ENCODE measurements around the gene POLD4. TPM values are rescaled to one million over a fixed set of nuclear protein-coding genes. Genes with fewer than 3 reads are reported as not detected.

POLD4 gene
- total RNA-seq, 4 donors from 2014 or later: 65.7 to 87.3 (median 74.4) TPM

DNA sequence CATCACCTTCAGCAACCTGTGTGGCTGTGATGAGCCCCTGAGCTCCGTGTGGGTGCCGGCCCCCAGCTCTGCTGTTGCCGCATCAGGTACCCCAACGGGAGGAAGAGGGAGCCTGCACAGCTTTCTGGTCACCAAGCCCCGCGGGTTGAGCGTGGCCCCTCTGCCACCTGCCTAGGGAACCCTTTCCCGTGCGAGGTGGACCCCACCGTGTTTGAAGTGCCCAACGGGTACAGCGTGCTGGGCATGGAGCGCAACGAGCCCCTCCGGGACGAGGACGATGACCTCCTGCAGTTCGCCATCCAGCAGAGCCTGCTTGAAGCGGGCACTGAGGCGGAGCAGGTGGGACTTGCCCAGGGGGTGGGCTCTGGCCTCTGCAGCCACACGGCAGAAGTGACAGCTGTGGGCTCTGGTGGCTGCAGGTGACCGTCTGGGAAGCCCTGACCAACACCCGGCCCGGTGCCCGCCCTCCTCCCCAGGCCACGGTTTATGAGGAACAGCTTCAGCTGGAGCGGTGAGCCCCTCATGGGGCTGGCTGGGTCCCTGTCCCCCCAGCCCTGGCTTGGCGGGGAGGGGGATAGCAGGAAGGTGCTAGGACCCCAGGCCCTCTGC lies 51.9 kb downstream of the POLD4 start:
- no peak for TF ChIP-seq POLR2AphosphoS5 (IDR thresholded peaks at IDR 0.05)
- TF ChIP-seq, protein P1, sequence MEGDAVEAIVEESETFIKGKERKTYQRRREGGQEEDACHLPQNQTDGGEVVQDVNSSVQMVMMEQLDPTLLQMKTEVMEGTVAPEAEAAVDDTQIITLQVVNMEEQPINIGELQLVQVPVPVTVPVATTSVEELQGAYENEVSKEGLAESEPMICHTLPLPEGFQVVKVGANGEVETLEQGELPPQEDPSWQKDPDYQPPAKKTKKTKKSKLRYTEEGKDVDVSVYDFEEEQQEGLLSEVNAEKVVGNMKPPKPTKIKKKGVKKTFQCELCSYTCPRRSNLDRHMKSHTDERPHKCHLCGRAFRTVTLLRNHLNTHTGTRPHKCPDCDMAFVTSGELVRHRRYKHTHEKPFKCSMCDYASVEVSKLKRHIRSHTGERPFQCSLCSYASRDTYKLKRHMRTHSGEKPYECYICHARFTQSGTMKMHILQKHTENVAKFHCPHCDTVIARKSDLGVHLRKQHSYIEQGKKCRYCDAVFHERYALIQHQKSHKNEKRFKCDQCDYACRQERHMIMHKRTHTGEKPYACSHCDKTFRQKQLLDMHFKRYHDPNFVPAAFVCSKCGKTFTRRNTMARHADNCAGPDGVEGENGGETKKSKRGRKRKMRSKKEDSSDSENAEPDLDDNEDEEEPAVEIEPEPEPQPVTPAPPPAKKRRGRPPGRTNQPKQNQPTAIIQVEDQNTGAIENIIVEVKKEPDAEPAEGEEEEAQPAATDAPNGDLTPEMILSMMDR (IDR thresholded peaks at IDR 0.05): no peak
- TF ChIP-seq POLR2A (IDR thresholded peaks at IDR 0.05): no peak
- TF ChIP-seq EP300 (IDR thresholded peaks at IDR 0.05): no peak
- Histone ChIP-seq H3K27ac (peak overlapping the region in 2 of 4 donors; percentile 76 to 82), H3K9me3 (no peaks in the 10 kb centered on the region), H3K4me3 (no peak overlapping the region), H3K27me3 (no peaks in the 10 kb centered on the region), H3K36me3 (peaks cover 0 to 58% of the 10 kb centered on the region in 2 donors), H3K4me1 (peaks cover 0 to 37% (median 18%) of the 10 kb centered on the region in 3 donors)
- WGBS, 2 donors (ENCODE audit: low coverage in 1 of 2): 60 to 80% methylated on average over 2 to 3 of the region's 28 CpGs
- ATAC-seq: no peak

Small RNA genes lying within 50 kb of the gene (small RNA-seq; reads per million reads assigned to genes)
- 0 reads per million in 4 donors for gene RN7SKP239
- gene RNU6-1238P: 0 reads per million in 4 donors

Other genes starting within 250 kb of the POLD4 start
- 10 to 100 TPM; 35.4 to 68.0 (median 48.3) TPM for gene KDM2A, start 234.3 kb downstream of the POLD4 start, total RNA-seq
- gene GRK2, start 87.1 kb downstream of the POLD4 start, total RNA-seq: 10 to 100 TPM; 44.0 to 76.9 (median 64.8) TPM
- 10 to 100 TPM; 25.6 to 61.6 (median 32.3) TPM for gene ANKRD13D, start 64.2 kb downstream of the POLD4 start, total RNA-seq
- 10 to 100 TPM; 33.9 to 58.4 (median 41.9) TPM for gene SSH3, start 50.0 kb downstream of the POLD4 start, total RNA-seq
- gene CLCF1, start 20.1 kb upstream of the POLD4 start, total RNA-seq: 10 to 100 TPM in 1 of 4 donors, 1 to 10 TPM in 3; 6.1 to 21.7 (median 9.4) TPM
- 10 to 100 TPM in 2 of 4 donors, 1 to 10 TPM in 2; 8.5 to 16.0 (median 11.1) TPM for gene RAD9A, start 38.4 kb upstream of the POLD4 start, total RNA-seq
- gene PPP1CA, start 48.3 kb upstream of the POLD4 start, total RNA-seq: 10 to 100 TPM; 49.9 to 78.6 (median 63.4) TPM
- 1 to 10 TPM in 3 of 4 donors, under 1 TPM in 1; 0.30 to 2.0 (median 1.5) TPM for gene TBC1D10C, start 50.5 kb upstream of the POLD4 start, total RNA-seq
- 1 to 10 TPM in 3 of 4 donors, under 1 TPM in 1; 0.73 to 3.3 (median 1.6) TPM for gene CARNS1, start 62.1 kb upstream of the POLD4 start, total RNA-seq
- gene RPS6KB2, start 74.9 kb upstream of the POLD4 start, total RNA-seq: 10 to 100 TPM; 35.8 to 49.7 (median 45.6) TPM
- 1 to 10 TPM; 3.5 to 6.4 (median 4.2) TPM for gene PTPRCAP, start 84.1 kb upstream of the POLD4 start, total RNA-seq
- gene CORO1B, start 89.9 kb upstream of the POLD4 start, total RNA-seq: 10 to 100 TPM; 48.3 to 82.4 (median 67.6) TPM
- gene GPR152, start 99.2 kb upstream of the POLD4 start, total RNA-seq: not detected
- 1 to 10 TPM in 1 of 4 donors, under 1 TPM in 3; 0.13 to 2.4 (median 0.77) TPM for gene CABP4, start 101.8 kb upstream of the POLD4 start, total RNA-seq
- gene TMEM134, start 115.7 kb upstream of the POLD4 start, total RNA-seq: 10 to 100 TPM; 22.2 to 35.2 (median 32.5) TPM
- 10 to 100 TPM; 65.4 to 87.5 (median 78.1) TPM for gene AIP, start 129.5 kb upstream of the POLD4 start, total RNA-seq
- 10 to 100 TPM in 3 of 4 donors, 1 to 10 TPM in 1; 9.5 to 18.7 (median 15.4) TPM for gene PITPNM1, start 151.8 kb upstream of the POLD4 start, total RNA-seq
- gene CDK2AP2, start 154.6 kb upstream of the POLD4 start, total RNA-seq: 10 to 100 TPM; 29.1 to 69.3 (median 53.9) TPM
- not detected for gene CABP2, start 169.9 kb upstream of the POLD4 start, total RNA-seq
- gene GSTP1, start 230.3 kb upstream of the POLD4 start, total RNA-seq: 100 to 1,000 TPM; 514 to 845 (median 628) TPM